Parathyroid adenoma (tissue), 2 donors: ENCODE results near the gene GID8.

ENCODE experiments used
- H2AFZ ChIP-seq: fragments of 300-600 bp; sonication (generic); one replicate; pipeline ENCODE4 v1.7.0; 2017; ENCODE audit warnings: antibody characterized with exemption, mild to moderate bottlenecking
- H3K27ac ChIP-seq: fragments of 300-600 bp; sonication (generic); one replicate; pipeline ENCODE4 v1.7.0; 2017
- H3K27me3 ChIP-seq: fragments of 300-600 bp; sonication (generic); one replicate; pipeline ENCODE4 v1.7.0; 2017; ENCODE audit warnings: low read length; ENCODE audit not compliant: control insufficient read depth, insufficient read depth
- H3K36me3 ChIP-seq: fragments of 300-600 bp; sonication (generic); one replicate; pipeline ENCODE4 v1.7.0; 2017; ENCODE audit warnings: low read length; ENCODE audit not compliant: control insufficient read depth, insufficient read depth
- H3K4me1 ChIP-seq: fragments of 300-600 bp; sonication (generic); one replicate; pipeline ENCODE4 v1.7.0; 2017; ENCODE audit warnings: control low read depth
- H3K4me2 ChIP-seq: fragments of 300-600 bp; sonication (generic); one replicate; pipeline ENCODE4 v1.7.0; 2017; ENCODE audit warnings: low read length
- H3K4me3 ChIP-seq: fragments of 300-600 bp; sonication (generic); one replicate; pipeline ENCODE4 v1.7.0; 2017; ENCODE audit warnings: low read depth, low read length
- H3K79me2 ChIP-seq: fragments of 300-600 bp; sonication (generic); one replicate; pipeline ENCODE4 v1.7.0; 2017; ENCODE audit warnings: control low read depth
- H3K9ac ChIP-seq: fragments of 300-600 bp; sonication (generic); one replicate; pipeline ENCODE4 v1.7.0; 2017; ENCODE audit warnings: mild to moderate bottlenecking
- H3K9me3 ChIP-seq: fragments of 300-600 bp; sonication (generic); one replicate; pipeline ENCODE4 v1.7.0; 2017; ENCODE audit warnings: low read length; ENCODE audit not compliant: control insufficient read depth
- TF ChIP-seq, protein P1 (sequence below): fragments of 300-600 bp; sonication (generic); IDR thresholded peaks from one replicate; pipeline ENCODE4 v1.7.0; 2017; ENCODE audit warnings: antibody characterized with exemption, mild to moderate bottlenecking
- donor health status: primary hyperparathyroidism.

Gene GID8

DNA sequence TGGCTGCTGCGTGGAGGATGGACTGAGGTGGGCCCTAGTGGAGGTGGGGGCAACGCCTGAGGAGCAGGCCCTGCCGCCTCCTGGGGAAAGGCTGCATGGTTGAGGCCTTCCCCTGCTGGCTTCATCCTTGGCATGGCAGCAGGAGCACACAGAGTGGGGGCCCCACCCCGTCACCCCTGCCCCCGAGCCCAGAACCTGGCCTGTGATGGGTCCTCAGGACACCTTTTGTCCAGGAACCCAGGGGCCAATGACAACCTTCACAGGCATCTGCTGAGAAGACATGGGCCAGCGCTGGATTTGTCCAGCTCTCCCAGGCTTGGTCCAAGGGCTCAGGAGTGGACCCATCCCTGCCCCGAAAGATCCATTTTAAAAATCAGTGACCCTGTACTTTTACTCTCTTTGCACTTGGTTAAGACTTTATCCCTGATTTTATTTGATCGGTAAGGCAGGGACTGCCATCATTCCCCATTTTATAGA is 14.0 kb downstream of the GID8 start:
- Histone ChIP-seq H3K27me3 (no peaks in the 10 kb centered on the region), H3K4me1 (peaks cover 8% of the 10 kb centered on the region), H2AFZ (peak overlapping the region; percentile 70), H3K36me3 (no peaks in the 10 kb centered on the region), H3K4me3 (no peak overlapping the region), H3K9me3 (no peaks in the 10 kb centered on the region), H3K4me2 (no peak overlapping the region), H3K27ac (no peak overlapping the region), H3K9ac (no peak overlapping the region), H3K79me2 (peaks cover 14% of the 10 kb centered on the region)
- TF ChIP-seq, protein P1, sequence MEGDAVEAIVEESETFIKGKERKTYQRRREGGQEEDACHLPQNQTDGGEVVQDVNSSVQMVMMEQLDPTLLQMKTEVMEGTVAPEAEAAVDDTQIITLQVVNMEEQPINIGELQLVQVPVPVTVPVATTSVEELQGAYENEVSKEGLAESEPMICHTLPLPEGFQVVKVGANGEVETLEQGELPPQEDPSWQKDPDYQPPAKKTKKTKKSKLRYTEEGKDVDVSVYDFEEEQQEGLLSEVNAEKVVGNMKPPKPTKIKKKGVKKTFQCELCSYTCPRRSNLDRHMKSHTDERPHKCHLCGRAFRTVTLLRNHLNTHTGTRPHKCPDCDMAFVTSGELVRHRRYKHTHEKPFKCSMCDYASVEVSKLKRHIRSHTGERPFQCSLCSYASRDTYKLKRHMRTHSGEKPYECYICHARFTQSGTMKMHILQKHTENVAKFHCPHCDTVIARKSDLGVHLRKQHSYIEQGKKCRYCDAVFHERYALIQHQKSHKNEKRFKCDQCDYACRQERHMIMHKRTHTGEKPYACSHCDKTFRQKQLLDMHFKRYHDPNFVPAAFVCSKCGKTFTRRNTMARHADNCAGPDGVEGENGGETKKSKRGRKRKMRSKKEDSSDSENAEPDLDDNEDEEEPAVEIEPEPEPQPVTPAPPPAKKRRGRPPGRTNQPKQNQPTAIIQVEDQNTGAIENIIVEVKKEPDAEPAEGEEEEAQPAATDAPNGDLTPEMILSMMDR = no peak

- Histone ChIP-seq H3K36me3 (no peaks in the 10 kb centered on the region), H3K9ac (no peak within 1 kb of the TSS), H3K9me3 (no peaks in the 10 kb centered on the region), H3K4me1 (peaks cover 8% of the 10 kb centered on the region), H2AFZ (peak within 1 kb of the TSS; percentile 70), H3K4me2 (no peak within 1 kb of the TSS), H3K27ac (no peak within 1 kb of the TSS), H3K27me3 (no peaks in the 10 kb centered on the region), H3K79me2 (peaks cover 14% of the 10 kb centered on the region), H3K4me3 (no peak within 1 kb of the TSS)
- TF ChIP-seq, protein P1 = no peak
Observed at GRCh38 chr20:62952373-62952967, 14.5 kb downstream of the GID8 start, which contains the start of gene SLC17A9. Gene SLC17A9 (plus strand): TSS chr20:62952709. CDS start chr20:62952831, 122 bp downstream.

DNA sequence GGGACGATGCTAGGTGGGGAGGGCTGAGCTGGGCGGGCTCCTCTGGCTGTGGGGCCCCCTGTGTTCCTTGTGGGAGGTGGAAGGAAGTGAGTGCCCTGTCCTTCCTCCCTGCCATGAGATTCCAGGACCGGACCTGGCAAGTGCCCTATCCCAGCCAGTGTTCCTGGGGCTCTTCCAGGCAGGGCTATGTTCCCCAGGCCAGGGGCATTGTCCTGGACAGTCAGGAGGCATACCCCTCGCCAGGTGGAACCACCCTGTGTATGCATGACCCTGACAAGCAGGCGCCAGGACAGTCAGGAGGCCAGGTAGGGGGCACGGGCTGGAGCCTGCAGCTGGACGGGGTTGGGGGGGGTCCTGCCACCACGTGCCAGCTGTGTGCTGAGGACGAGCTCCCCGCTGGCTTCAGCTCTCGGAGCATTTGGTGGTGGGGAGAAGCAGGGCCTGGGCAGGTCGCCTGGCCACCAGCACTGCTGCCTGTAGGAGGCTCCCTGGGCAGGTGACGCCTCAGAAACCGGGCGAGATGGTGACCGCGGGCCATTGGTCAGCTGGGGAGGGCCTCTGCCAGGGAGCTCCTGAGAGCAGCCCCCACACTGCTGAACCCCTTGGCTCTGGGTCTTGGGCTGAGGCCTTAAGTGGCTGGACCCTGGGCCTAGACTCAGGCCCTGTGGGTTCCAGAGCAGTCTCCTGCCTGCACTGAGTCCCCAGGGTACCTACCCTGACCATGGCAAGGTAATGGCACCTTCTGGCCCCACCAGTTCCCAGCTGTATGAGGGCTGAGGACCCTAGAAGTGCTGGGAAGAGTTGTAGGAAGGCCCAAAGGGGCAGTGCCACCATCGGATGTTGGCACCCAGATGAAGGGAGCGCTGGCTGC is 15.3 kb downstream of the GID8 start:
- no peaks in the 10 kb centered on the region for H3K36me3 ChIP-seq
- H3K4me2 ChIP-seq = no peak overlapping the region
- H3K9ac ChIP-seq = no peak overlapping the region
- H3K4me3 ChIP-seq = no peak overlapping the region
- no peak overlapping the region for H2AFZ ChIP-seq
- H3K27me3 ChIP-seq = no peaks in the 10 kb centered on the region
- H3K27ac ChIP-seq = no peak overlapping the region
- H3K4me1 ChIP-seq = peaks cover 8% of the 10 kb centered on the region
- no peaks in the 10 kb centered on the region for H3K9me3 ChIP-seq
- peaks cover 14% of the 10 kb centered on the region for H3K79me2 ChIP-seq
- TF ChIP-seq, protein P1 = no peak

DNA sequence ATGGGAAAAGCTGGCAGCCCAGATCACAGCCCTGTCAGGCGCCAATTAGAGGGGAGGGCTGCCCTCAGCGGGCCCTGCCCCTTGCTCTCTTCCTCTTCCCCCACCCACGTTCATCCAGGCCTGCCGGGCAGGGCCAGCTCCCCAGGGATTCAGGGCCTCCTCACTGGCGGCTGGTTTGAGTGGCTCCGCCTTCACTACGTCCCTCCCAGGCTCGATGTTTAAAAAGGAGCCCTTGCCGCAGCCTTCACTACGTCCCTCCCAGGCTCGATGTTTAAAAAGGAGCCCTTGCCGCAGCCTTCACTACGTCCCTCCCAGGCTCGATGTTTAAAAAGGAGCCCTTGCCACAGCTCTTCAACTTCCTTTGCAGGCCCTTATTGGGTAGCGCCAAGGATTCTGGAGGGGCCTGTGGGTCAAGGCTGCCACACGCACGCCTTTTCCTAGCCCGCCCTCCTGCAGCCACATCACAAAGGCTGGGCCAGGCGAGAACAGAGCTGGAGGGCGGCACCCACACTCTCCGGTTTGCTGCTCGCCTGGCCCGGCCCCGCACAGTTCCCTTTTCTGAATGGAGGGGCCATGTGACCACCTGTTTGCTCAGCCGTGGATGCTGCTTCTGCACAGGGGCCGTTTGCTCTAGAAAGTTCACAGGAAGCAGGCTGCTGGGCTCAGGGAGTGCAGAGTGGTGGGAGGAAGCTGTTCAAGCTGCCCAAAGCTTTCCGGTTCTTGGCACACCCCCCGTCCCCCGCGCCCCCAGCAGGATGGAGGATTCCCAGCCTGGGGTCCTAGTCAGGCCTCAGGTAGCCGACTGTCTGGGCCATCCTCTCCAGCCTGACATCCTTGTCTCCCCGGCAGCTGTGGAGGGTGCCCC is 16.1 kb downstream of the GID8 start:
- no peaks in the 10 kb centered on the region for H3K36me3 ChIP-seq
- TF ChIP-seq, protein P1 = no peak
- no peak overlapping the region for H2AFZ ChIP-seq
- peaks cover 8% of the 10 kb centered on the region for H3K4me1 ChIP-seq
- no peak overlapping the region for H3K9ac ChIP-seq
- H3K9me3 ChIP-seq = no peaks in the 10 kb centered on the region
- peaks cover 11% of the 10 kb centered on the region for H3K79me2 ChIP-seq
- H3K27ac ChIP-seq = no peak overlapping the region
- H3K4me3 ChIP-seq = no peak overlapping the region
- H3K4me2 ChIP-seq = no peak overlapping the region
- H3K27me3 ChIP-seq = no peaks in the 10 kb centered on the region
